ENCODE results near the gene IFIT1.

- TF ChIP-seq EZH2 (IDR thresholded peaks at IDR 0.05; ENCODE audit: borderline replicate concordance, insufficient read depth, low read length, poor library complexity, severe bottlenecking) (no peak), CTCF (IDR thresholded peaks at IDR 0.05; ENCODE audit: poor library complexity, severe bottlenecking) (no peak), TAF1 (IDR thresholded peaks at IDR 0.05; ENCODE audit: low read depth) (no peak), POLR2AphosphoS5 (IDR thresholded peaks at IDR 0.05) (no peak), MXI1 (conservative IDR thresholded peaks at IDR 0.05; ENCODE audit: poor library complexity, severe bottlenecking) (no peak), REST (IDR thresholded peaks at IDR 0.05; ENCODE audit: borderline replicate concordance) (no peak)
Observed at GRCh38 chr10:89351780-89352597, 40.4 kb upstream of the IFIT1 start.

Measured in neural cell (in vitro differentiated cells).